Liver (tissue), 9 donors: Measurements from ENCODE around the gene CLIC5. TPM values are rescaled to one million over a fixed set of nuclear protein-coding genes. Genes with fewer than 3 reads are reported as not detected.

Experiments
- DNase-seq: peaks from one replicate; pipeline ENCODE4 v3.0.0-alpha.2; 2017; ENCODE audit warnings: low spot score
- H3K27ac ChIP-seq, 2 donors: one replicate each; pipeline ENCODE4 v1.7.0; 2013; ENCODE audit warnings: inconsistent platforms in 2 of 2, low read length in 2 of 2, control low read depth in 1 of 2, low read depth in 1 of 2, mild to moderate bottlenecking in 1 of 2
- H3K27me3 ChIP-seq, 4 donors: one replicate each; pipeline versions ENCODE4 v1.6.1 to v1.7.0; 2013; ENCODE audit warnings: low read length in 3 of 4, inconsistent platforms in 1 of 4, mild to moderate bottlenecking in 1 of 4, moderate library complexity in 1 of 4; ENCODE audit not compliant: control insufficient read depth in 4 of 4, insufficient read depth in 4 of 4
- H3K36me3 ChIP-seq, 4 donors: one replicate each; pipeline versions ENCODE4 v1.6.1 to v1.7.0; 2013; ENCODE audit warnings: low read length in 3 of 4, mild to moderate bottlenecking in 3 of 4, low read depth in 1 of 4, moderate library complexity in 1 of 4; ENCODE audit not compliant: control insufficient read depth in 4 of 4, insufficient read depth in 3 of 4
- H3K4me1 ChIP-seq, 4 donors: one replicate each; pipeline versions ENCODE4 v1.6.1 to v1.7.0; 2013; ENCODE audit warnings: low read length in 3 of 4, mild to moderate bottlenecking in 3 of 4, moderate library complexity in 1 of 4; ENCODE audit not compliant: control insufficient read depth in 4 of 4, insufficient read depth in 4 of 4
- H3K4me3 ChIP-seq, 3 donors: one replicate each; pipeline versions ENCODE4 v1.6.1 to v1.7.0; 2013; ENCODE audit warnings: low read length in 3 of 3, control low read depth in 1 of 3, low read depth in 1 of 3, mild to moderate bottlenecking in 1 of 3
- H3K9ac ChIP-seq, 2 donors: one replicate each; pipeline ENCODE4 v1.7.0; 2013; ENCODE audit warnings: low read length in 2 of 2, mild to moderate bottlenecking in 2 of 2, moderate library complexity in 2 of 2, control low read depth in 1 of 2, low read depth in 1 of 2
- H3K9me3 ChIP-seq, 4 donors: one replicate each; pipeline versions ENCODE4 v1.6.1 to v1.7.0; 2013; ENCODE audit warnings: low read length in 3 of 4; ENCODE audit not compliant: control insufficient read depth in 4 of 4
- ATF3 ChIP-seq: IDR thresholded peaks from 2 replicates; pipeline ENCODE4 v1.6.1; 2016; ENCODE audit warnings: antibody characterized with exemption
- CTCF ChIP-seq: fragments of 150-350 bp; IDR thresholded peaks from 2 replicates; pipeline ENCODE4 v1.5.1; 2017; ENCODE audit warnings: improper control_type of control experiment, low read depth, low read length; ENCODE audit not compliant: missing input control
- EGR1 ChIP-seq, 2 donors: IDR thresholded peaks; 2 replicates each; pipeline ENCODE4 v1.6.1; 2016 to 2018; ENCODE audit warnings: antibody characterized with exemption in 2 of 2, low read depth in 2 of 2
- FOXA1 ChIP-seq: IDR thresholded peaks from 2 replicates; pipeline ENCODE4 v1.6.1; 2016; ENCODE audit warnings: antibody characterized with exemption
- FOXA2 ChIP-seq: IDR thresholded peaks from 2 replicates; pipeline ENCODE4 v1.6.1; 2016; ENCODE audit warnings: antibody characterized with exemption
- HNF4A ChIP-seq, 2 donors: conservative IDR thresholded peaks; 2 replicates each; pipeline ENCODE4 v1.6.1; 2016; ENCODE audit warnings: antibody characterized with exemption in 2 of 2, mild to moderate bottlenecking in 2 of 2
- HNF4G ChIP-seq: IDR thresholded peaks from 2 replicates; pipeline ENCODE4 v1.6.1; 2016; ENCODE audit warnings: antibody characterized with exemption
- JUND ChIP-seq, 2 donors: IDR thresholded peaks; 2 replicates each; pipeline ENCODE4 v1.6.1; 2016; ENCODE audit warnings: antibody characterized with exemption in 2 of 2
- MAX ChIP-seq: IDR thresholded peaks from 2 replicates; pipeline ENCODE4 v1.6.1; 2016; ENCODE audit warnings: antibody characterized with exemption
- NR2F2 ChIP-seq: IDR thresholded peaks from 2 replicates; pipeline ENCODE4 v1.6.1; 2016; ENCODE audit warnings: antibody characterized with exemption
- RAD21 ChIP-seq, 2 donors: IDR thresholded peaks; 2 replicates each; pipeline ENCODE4 v1.6.1; 2016; ENCODE audit warnings: antibody characterized with exemption in 2 of 2, mild to moderate bottlenecking in 2 of 2
- REST ChIP-seq: IDR thresholded peaks from 2 replicates; pipeline ENCODE4 v1.6.1; 2016; ENCODE audit warnings: antibody characterized with exemption, mild to moderate bottlenecking
- RXRA ChIP-seq, 2 donors: IDR thresholded peaks; 2 replicates each; pipeline ENCODE4 v1.6.1; 2017 to 2018; ENCODE audit warnings: antibody characterized with exemption in 2 of 2, mild to moderate bottlenecking in 1 of 2
- SP1 ChIP-seq: IDR thresholded peaks from 2 replicates; pipeline ENCODE4 v1.6.1; 2018; ENCODE audit warnings: antibody characterized with exemption, mild to moderate bottlenecking
- TAF1 ChIP-seq: conservative IDR thresholded peaks from 2 replicates; pipeline ENCODE4 v1.6.1; 2016; ENCODE audit warnings: antibody characterized with exemption, mild to moderate bottlenecking
- YY1 ChIP-seq: IDR thresholded peaks from 2 replicates; pipeline ENCODE4 v1.6.1; 2016; ENCODE audit warnings: antibody characterized with exemption, mild to moderate bottlenecking
- ZBTB33 ChIP-seq: IDR thresholded peaks from 2 replicates; pipeline ENCODE4 v1.6.1; 2016; ENCODE audit warnings: antibody characterized with exemption
- WGBS: extraction: QIAGEN DNeasy Blood & Tissue Kit; methylation state at CpG from one replicate; pipeline ENCODE4 v1.1.7; 2013; 5-methylcytosine and 5-hydroxymethylcytosine counted together
- polyA plus RNA-seq, 2 donors: library from polyadenylated mRNA; stranded (reverse) in 1 of 2; unstranded in 1 of 2; fragments of 200-250 nt in 1 of 2; fragments of >200 nt in 1 of 2; fragmentation: Nextera tagmentation in 1 of 2; extraction: Ambion mirVana in 1 of 2; gene quantifications; one replicate each; pipeline versions ENCODE4 v1.2.1 to v1.2.3, GENCODE V29; 2013 to 2015
- total RNA-seq, 2 donors: library from RNA; depleted of rRNA; stranded (reverse); fragments of >200 nt; gene quantifications; one replicate each; pipeline ENCODE4 v1.2.3, GENCODE V29; 2014
- donor health status: healthy.
- donor health status: healthy.
- donor health status: healthy.
- donor health status: healthy.
- donor health status: healthy.

CLIC5 gene
- total and polyA plus RNA-seq, 4 donors: 0.05 to 0.33 (median 0.14) TPM

- TF ChIP-seq ZBTB33: no peak
- no peak for TF ChIP-seq NR2F2
- TF ChIP-seq HNF4G: no peak
- TF ChIP-seq FOXA1: no peak
- TF ChIP-seq SP1: no peak
- no peak for TF ChIP-seq RXRA (IDR thresholded peaks at IDR 0.05)
- no peak for TF ChIP-seq JUND (IDR thresholded peaks at IDR 0.05)
- no peak for TF ChIP-seq YY1
Observed at GRCh38 chr6:45836984-45837383, 178.7 kb downstream of the CLIC5 start (continued).

GRCh38 chr6:45836438-45836824, 179.2 kb downstream of the CLIC5 start:
- no peak for DNase-seq
- Histone ChIP-seq H3K36me3 (no peaks in the 10 kb centered on the region), H3K27me3 (no peaks in the 10 kb centered on the region), H3K9ac (no peak overlapping the region), H3K27ac (no peak overlapping the region), H3K4me1 (no peaks in the 10 kb centered on the region), H3K4me3 (no peak overlapping the region), H3K9me3 (no peaks in the 10 kb centered on the region)
- WGBS: 81% methylated on average over 4 of the region's 4 CpGs
- TF ChIP-seq REST (no peak), RAD21 (IDR thresholded peaks at IDR 0.05) (no peak), JUND (IDR thresholded peaks at IDR 0.05) (no peak), SP1 (no peak), ATF3 (no peak), HNF4G (no peak), TAF1 (no peak), HNF4A (conservative IDR thresholded peaks at IDR 0.05) (no peak), YY1 (no peak), MAX (no peak), FOXA2 (no peak), NR2F2 (no peak)

- no peak overlapping the region for H3K9ac ChIP-seq
- no peak overlapping the region for H3K27ac ChIP-seq
- H3K4me3 ChIP-seq: no peak overlapping the region
- no peaks in the 10 kb centered on the region for H3K4me1 ChIP-seq
- 79% methylated on average over 4 of the region's 4 CpGs for WGBS
- H3K9me3 ChIP-seq: no peaks in the 10 kb centered on the region
- no peaks in the 10 kb centered on the region for H3K27me3 ChIP-seq
- no peaks in the 10 kb centered on the region for H3K36me3 ChIP-seq
- TF ChIP-seq ATF3: no peak
- no peak for TF ChIP-seq JUND (IDR thresholded peaks at IDR 0.05)
- TF ChIP-seq CTCF: no peak
- TF ChIP-seq EGR1 (IDR thresholded peaks at IDR 0.05; ENCODE audit: low read depth in 2 of 2): no peak
- no peak for DNase-seq
Observed at GRCh38 chr6:45835721-45836437, 179.8 kb downstream of the CLIC5 start.
